SK-MEL-5 (cell line): ENCODE data around the gene BRD1. TPM values are rescaled to one million over a fixed set of nuclear protein-coding genes. Genes with fewer than 3 reads are reported as not detected.

ENCODE experiments used
- DNase-seq: peaks from one replicate; pipeline ENCODE4 v3.0.0-alpha.2; 2016; ENCODE audit warnings: low read depth, low spot score
- in situ Hi-C: cut with HindIII; loops from 2 replicates; pipeline ENCODE4 v1.10.0; 2016; ENCODE audit warnings: low sequenced_read_pairs, high pct_unique_total_duplicates, low pct_unique_long_range_greater_than_20kb
- total RNA-seq: library from RNA; depleted of rRNA; stranded (reverse); fragments of >200 nt; shearing (Covaris generic); gene quantifications from 2 replicates; pipeline ENCODE4 v1.2.3, GENCODE V29; 2014

Gene BRD1
- total RNA-seq, 1 experiment from 2014 or later = 16.2 TPM

DNA sequence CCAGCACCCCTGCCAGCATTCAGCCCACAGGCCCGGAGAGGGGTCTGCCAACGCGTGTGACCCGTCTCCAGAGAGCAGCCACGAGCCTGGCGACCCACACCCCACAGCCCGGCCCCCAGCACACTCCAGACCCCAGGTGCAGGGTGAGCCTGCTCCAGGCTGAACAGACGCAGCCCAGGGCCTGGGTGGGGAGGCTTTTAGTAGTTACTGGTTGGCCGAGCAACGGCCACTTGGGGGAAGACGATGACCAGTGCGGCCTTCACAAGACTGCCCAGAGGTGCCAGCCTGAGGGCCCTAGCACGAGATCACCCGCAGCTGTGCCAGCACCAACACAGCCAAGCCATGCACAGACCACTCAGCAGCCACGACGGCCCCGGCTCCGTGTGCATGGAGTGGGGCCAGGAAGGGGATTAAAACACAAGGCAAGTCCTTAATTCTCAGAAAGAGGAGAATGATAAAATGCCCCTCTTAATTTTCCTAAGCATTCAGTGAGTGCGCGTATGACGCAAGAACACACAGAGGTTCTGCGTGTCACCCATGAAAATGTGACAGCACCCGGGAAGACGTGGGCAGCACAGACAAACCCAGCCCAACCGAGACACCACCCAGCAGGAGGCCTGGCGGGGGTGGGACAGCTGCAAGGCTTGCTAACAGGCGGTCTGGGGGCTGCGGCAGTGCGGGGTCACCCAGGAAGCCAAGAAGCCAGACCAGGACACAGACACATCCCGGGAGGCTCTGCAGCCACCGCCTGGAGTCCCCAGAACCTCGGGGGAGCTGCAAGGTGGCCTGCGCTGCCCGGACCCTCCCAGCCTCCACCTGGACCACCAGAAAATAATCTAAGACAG is 47.6 kb downstream of the BRD1 start:
- in situ Hi-C loops = no loop called here
- no peak for DNase-seq

DNA sequence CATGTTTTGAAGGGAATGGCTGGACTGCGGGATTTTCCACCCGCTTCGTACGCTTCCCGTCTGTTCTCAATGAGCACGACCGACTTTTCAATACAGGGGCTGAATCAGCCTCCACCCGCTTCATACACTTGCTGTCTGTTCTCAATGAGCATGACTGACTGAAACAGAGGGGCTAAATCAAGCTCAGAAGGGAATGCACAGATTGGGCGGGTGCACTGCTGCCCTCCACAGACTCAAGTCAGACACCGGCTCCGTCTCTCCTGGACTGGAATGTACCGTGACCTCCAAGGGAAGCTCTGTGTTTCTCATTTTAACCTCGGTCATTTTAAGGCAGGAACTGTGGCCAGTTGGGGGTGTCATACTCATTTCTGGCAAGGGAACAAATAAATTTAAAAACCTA is 48.5 kb downstream of the BRD1 start:
- no peak for DNase-seq

DNA sequence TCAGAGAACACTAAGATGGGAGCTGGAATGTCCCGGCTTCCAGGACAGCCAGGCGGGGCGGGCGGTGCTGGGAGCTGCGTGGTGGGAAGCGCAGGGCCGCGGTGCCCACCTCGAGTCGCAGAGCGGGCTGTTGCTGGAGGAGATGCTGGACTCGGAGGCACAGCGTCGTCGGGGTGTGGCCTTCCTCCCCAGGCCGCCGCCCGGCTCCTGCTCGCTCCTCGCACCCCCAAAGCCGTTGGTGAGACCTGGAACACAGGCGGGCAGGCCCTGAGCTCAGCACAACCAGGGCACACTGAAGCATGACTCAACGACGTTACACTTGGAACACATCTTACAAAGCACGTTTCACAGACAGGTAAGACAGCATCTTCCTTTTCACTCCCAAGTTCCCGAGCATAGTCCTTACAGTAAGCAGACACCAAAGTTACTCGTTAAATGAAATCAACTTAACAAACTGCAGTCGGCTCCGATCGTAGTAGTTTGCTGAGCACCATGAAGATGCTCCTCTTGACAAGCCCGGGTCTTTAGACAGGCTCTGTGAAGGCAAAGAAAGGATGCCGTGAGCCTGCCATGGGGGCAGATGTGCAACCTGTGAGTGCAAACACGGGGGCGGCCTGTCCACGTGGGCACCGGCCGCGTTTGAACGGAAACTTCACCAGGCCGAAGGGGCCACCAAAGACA is 50.0 kb downstream of the BRD1 start:
- in situ Hi-C loops = no loop called here
- no peak for DNase-seq

More for the DNA sequence above, 48.5 kb downstream of the BRD1 start:
- in situ Hi-C loops = no loop called here

DNA sequence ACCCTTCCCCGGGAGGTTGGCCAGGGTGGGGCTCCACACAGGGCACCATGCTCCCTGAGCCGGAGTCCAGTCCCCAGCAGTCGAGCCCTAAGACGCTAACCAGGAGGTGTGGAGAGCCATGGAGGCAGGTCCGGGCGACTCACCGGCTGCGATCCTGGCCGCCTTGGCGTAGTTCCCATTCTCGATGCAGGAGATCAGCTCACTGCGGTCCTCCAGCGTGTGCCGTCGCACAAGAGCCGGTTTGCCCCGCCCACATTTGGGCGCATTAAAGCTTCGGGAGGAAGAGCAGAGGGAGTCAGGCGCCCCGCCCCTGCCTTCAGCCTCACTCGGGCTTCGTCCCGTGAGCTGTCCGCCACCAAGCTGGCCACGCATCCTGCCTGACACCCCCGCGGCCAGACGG is 50.8 kb downstream of the BRD1 start:
- DNase-seq = no peak
- in situ Hi-C loops = no loop called here

DNA sequence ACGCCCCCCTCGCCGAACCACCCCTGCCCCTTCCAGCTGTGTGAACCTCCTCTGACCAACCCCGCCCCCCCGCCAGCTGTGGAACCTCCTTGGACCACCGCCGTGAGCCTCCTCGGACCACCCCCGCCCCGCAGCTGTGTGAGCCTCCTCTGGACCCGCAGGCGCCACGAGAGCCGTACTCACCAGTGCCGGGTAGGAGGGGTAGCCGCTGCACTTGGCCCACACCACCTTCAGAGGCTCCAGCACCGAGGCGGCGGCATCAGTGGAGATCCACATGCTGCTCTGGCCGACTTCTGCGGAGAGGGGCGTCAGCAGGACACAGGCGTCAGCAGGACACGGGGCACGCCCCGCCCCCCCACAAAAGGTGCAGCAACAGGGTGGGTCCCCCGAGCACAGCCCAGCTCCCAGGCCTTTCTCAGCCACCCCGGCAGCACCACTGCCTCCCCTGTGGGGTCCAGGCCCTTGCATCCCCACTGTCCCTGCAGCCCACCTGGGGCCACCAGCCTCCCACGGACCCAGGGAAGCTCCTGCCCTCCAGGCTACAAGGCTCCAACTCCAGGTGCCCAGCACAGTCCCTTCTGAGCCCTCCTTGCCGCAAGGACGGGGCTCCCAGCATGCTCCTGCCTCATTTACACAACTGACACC is 51.7 kb downstream of the BRD1 start:
- DNase-seq = no peak
- in situ Hi-C loops = no loop called here

DNA sequence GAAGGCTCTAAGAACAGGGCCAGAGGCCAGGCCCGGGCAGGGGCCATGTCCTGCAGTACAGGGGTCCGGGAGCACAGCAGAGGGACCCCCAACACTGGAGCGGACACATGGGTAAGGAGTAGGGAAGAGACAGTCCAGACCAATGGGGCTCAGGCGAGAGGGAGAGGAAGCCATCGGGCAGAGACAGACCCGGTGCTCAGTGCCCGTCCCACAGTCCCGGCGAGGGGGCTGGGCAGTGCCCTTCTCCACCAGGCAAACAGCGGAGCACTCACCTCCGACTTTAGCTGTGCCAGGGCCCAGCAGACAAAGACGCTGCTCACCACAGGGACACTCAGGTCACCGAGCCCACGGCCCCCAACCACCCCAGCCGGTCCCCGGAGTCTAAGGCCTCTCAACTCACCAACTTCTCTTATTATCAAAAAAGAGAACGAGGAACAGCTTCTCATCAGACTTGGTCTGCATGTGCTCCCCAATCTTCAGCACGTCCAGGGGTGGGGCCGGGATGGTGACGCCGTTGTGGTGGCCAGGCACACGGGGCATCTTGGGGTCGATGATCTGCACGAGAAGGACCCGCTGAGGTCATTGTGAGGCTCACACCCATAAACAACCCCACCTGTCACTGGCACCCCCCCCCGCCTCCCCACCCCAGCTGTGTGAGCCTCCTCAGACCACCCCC is 52.3 kb downstream of the BRD1 start:
- no peak for DNase-seq
- in situ Hi-C loops = no loop called here

DNA sequence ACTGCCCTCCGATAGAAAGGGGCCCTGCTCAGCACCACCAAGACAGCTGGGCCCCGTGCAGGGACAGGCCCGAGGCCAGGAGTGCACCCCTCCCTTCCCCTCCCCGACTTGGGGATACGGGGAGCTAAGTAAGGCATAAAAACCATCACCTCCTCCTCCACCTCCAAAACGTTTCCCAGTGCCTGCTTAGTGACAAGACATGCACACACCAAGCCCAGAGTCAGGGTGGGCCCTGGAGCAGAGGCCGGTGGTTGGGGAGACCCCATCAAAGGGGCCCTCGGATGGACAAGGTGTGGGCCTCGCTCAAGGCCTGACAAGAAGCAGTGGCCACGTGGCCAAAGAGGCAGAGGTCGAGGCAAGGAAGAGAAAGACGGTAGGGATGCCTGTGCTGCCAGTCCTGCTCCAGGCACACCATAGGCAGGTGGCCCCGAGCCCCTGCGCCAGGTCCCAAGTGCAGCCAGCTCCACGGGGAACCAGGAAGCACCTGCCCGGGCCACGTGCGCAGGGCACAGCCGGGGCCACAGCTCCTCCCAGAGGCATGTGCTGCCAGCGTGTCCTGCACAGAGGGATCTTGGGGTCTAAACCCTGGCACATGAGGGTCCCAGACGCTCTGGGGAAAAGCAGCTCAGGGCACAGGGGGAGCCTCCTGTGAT is 53.0 kb downstream of the BRD1 start:
- DNase-seq = no peak
- in situ Hi-C loops = no loop called here

DNA sequence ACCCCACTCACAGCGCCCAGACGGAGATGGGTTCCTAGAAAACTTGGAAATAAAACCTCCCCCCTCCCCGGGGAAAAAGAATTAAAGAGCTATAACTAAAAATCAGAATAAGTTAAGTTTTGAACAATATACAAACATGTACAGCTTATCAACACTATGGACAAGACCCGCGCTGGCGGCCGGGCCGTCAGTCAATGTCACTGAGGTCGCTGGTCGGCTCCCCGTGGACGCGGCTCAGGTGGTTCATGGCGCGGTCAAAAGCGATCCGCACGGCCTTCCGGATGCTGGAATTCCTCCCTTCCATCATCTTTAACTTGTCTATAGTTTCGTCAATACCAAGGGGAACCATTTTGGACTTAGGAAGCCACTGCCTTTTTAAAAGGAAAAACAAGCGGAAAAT is 53.6 kb downstream of the BRD1 start:
- in situ Hi-C loops = no loop called here
- DNase-seq = no peak

DNA sequence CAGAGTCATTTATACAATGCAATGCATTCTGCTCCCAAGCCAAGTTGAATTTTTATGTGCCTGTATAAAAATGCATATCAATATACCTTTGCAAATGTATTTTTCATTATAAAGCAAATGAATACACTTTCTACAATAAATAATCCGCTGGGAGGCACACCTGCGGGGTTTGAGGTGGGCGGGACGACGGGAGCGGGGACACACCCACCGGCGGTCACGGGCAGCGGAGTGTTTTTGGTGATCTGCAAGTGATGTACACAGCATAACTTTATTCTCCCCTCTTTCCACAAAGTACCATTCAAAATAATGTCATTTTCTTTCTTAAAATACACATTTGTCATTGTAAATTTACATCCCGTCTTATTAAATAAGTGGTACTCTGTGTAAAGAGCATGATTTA is 54.1 kb downstream of the BRD1 start:
- in situ Hi-C loops = no loop called here

DNA sequence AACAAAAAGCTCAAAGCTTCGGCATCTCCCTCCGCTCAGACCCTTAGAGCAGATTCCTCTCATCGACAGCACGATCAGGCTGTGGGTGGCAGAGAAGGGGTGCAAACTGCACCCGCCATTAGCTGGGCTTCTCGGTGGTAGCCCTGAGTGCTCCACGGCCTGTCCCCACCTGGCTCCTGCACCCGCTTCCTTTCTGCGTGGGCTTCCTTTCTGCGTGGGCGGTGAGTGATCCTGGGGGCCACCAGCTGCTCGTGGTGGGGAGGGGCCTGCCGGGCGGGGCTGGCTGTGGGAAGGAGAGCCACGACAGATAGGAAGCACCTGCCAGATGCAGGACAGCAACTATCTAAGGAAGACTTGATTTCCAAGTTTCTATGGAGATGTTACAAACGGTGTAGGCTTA is 55.0 kb downstream of the BRD1 start:
- in situ Hi-C loops = no loop called here

More for the DNA sequence above, 54.1 kb downstream of the BRD1 start:
- no peak for DNase-seq

DNA sequence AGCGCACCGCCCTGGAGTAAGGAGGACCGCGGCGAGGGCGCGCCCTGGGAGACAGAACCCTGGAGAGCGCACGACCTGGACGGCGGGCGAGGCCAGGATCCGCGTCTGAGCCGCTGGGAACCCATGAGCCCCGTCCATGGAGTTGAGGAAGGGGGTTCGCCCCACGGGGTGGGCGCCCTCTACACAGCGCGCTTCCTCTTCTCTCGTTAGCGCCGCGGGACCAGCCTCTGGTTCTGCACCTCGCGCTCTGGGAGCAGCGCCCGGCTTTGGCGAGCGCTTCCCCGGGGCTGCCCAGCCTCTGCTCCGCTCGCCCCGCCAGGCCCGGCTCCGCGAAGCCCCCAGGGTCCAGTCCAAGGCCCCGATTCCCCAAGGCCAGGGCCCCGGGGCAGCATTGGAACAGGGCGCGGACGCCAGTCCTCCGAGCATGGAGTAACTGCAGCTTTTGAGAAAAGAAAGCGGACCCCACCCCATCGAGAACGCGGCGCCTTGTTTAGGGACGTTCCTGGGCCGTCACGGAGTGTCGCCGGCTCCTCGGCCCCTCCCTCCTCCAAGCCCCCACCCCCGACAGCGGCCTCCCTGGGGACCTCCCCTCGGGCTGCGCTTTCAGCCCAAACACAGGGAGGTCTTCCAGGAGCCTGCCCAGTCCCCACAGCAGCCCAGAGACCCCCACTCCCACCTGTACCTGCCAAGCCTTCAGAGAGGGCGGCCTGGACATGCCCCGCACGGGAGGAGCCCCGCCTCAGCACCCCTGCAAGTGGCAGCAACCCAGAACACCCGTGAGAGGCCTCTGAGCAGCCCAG is 56.2 kb downstream of the BRD1 start:
- in situ Hi-C loops = no loop called here

More for the DNA sequence above, 55.0 kb downstream of the BRD1 start:
- DNase-seq = no peak

DNA sequence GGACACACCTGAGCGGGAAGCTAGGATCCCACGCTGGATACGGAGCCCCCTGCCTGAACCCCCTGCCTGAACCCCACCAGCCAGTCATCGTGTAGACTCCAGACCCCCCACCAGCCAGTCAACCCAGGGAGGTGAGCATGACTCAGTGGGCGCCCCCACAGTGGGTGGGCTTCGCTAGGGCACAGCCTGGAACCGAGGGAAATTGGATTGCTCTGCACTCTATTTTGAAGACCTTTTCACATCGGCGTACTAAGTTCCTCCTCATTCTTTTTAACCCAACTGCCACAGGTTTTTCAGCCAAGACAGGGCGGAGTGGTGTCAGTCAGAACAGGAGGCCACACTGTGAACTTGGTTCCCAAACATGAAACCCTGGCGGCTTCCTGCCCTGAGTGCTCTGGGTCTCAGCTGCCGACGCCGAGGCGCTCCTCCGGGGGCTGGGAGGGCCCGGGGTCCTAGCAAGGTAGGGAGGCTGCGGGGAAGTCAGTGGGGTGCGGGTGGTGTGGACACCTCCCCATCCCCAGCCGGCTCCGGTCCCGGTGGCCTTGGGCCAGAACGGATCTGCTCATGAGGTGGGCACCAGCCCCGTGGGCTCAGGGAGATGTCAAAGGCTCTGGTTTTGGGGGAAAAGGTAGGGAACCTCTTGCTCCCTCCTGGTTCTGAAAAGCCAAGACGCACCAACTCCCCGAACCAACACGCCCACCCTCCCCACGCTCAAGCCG is 57.0 kb downstream of the BRD1 start:
- in situ Hi-C loops = no loop called here
- no peak for DNase-seq

More for the DNA sequence above, 56.2 kb downstream of the BRD1 start:
- no peak for DNase-seq

DNA sequence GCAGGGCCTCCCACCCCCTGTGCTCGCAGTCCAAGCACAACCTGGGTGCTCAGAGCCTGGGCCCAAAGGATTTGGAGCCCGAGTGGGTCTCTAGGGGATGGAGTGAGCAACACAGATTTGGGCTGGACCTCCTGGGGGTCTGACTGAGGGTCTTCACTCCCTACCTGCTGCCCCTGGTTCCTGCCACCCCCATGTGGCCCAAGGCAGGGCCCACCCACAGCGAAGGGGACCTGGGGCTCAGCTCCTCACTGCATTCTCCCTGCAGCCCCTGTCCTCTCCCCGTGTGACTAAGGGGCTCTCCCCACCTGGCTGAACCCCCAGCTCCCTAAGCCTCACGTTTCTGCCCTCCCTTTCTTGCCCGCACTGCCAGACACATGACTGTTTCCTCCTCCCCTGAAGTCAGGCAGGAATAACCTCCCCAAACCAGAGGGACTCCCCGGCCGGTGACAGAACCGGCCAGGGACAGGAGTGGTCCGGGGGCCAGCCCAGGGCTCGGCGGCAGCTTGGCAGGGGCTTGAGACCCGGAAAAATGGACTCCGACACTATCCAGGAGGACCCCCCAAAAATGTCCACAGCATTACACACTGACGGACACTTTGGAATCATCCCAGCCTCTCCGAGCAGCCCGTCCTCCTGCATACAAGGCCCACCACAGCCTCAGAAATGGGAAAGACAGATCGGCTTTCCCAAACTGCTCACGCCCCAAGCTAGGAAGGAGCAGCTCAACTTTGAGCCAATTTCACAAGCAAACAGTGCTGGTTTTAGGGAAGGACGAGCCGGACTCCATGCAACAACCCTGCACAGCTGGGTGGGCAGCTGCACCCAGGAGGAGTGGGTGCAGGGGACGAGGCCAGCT is 57.8 kb downstream of the BRD1 start:
- in situ Hi-C loops = no loop called here
- DNase-seq = no peak

DNA sequence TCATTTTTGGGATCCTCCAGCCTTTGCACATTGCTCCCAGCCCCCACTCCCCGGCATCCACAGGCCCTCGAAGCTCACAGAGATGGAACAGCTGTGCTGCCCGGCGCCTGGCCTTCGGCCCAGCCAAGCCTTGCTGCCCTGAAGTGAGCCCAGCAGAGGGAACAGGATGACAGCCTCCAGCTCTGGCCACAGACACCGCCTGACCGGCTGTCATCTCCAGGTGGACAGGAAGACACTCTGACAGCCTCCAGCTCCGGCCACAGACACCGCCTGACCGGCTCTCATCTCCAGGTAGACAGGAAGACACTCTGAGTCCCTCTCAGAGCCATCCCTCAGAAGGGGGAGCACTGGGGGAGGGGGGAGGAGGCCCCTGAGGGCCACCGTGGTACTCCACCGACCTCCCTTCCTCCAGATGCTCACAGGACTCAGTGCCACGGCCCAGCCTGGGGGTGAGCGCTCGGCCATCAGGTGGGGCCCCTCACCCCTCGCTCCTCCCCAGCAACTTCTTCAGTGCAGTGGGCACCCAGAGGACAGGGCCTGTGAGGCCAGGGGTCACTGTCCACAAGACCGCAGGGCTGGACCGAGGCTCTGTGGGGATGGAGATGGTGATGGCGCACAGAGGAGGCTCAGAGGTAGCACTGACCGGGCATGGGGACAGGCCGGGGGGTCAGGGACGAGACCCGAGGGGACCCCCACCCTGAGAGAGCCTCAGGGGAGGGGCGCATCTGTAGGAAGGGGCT is 58.6 kb downstream of the BRD1 start:
- in situ Hi-C loops = no loop called here
- DNase-seq = no peak
